ENCODE results near the gene SMIM41. TPM values are rescaled to one million over a fixed set of nuclear protein-coding genes. Genes with fewer than 3 reads are reported as not detected.
A peak's percentile ranks its signal among the peaks of the same experiment; 100 is the strongest.

SMIM41 gene
- total and polyA plus RNA-seq, 4 donors = 0.03 to 0.50 (median 0.24) TPM; not detected in 1

DNA sequence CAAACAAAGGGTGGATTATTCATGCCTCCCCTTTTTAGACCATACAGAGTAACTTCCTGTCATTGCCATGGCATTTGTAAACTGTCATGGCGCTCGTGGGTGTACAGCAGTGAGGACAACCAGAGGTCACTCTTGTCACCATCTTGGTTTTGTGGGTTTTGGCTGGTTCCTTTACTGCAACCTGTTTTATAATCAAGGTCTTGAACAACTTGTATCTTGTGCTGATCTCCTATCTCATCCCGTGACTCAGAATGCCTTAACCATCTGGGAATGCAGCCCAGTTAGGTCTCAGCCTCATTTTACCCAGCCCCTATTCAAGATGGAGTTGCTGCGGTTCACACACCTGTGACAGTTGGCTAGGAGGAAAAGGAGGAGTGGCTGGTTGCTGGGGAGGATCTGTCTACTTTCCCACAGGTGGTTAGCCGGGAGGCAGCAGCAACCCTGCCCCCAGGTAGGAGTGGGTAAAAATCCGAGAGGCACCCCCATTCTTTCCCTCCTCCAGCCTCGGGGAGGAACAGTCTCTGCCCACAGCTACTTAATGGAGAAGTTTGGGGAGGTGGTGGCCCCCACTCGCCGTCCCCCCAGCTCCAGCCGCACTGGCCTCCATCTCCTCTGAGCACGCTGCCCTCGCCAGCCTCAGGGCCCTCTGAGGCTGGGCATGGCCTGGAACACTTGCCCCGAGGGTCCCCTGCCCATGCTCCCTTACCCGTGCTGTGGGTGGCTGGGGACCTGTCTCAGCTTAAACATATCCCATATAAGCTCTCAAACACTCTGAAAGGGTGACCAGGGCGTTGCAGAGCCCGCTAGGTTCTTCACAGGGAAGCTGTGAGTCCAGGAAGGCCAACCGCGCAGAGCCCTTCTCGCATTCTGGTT is 41.7 kb downstream of the SMIM41 start:
- H3K9ac ChIP-seq (ENCODE audit: low read depth in 1 of 2, low read length in 2 of 2) = no peak overlapping the region
- H3K27ac ChIP-seq (ENCODE audit: low read depth in 1 of 2, low read length in 2 of 2) = no peak overlapping the region
- H3K27me3 ChIP-seq (ENCODE audit: control insufficient read depth in 4 of 4, insufficient read depth in 4 of 4, low read length in 3 of 4) = no peaks in the 10 kb centered on the region
- H3K9me3 ChIP-seq (ENCODE audit: control insufficient read depth in 4 of 4, low read length in 3 of 4) = no peaks in the 10 kb centered on the region
- TF ChIP-seq SP1 (IDR thresholded peaks at IDR 0.05) (no peak), YY1 (IDR thresholded peaks at IDR 0.05) (no peak), HNF4A (conservative IDR thresholded peaks at IDR 0.05) (no peak), FOXA2 (IDR thresholded peaks at IDR 0.05) (no peak), NR2F2 (IDR thresholded peaks at IDR 0.05) (no peak), EGR1 (IDR thresholded peaks at IDR 0.05; ENCODE audit: low read depth in 2 of 2) (no peak), RXRA (IDR thresholded peaks at IDR 0.05) (no peak), HNF4G (IDR thresholded peaks at IDR 0.05) (no peak)
- TF ChIP-seq, protein P1, sequence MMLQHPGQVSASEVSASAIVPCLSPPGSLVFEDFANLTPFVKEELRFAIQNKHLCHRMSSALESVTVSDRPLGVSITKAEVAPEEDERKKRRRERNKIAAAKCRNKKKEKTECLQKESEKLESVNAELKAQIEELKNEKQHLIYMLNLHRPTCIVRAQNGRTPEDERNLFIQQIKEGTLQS (IDR thresholded peaks at IDR 0.05) = no peak
- TF ChIP-seq, protein P2, sequence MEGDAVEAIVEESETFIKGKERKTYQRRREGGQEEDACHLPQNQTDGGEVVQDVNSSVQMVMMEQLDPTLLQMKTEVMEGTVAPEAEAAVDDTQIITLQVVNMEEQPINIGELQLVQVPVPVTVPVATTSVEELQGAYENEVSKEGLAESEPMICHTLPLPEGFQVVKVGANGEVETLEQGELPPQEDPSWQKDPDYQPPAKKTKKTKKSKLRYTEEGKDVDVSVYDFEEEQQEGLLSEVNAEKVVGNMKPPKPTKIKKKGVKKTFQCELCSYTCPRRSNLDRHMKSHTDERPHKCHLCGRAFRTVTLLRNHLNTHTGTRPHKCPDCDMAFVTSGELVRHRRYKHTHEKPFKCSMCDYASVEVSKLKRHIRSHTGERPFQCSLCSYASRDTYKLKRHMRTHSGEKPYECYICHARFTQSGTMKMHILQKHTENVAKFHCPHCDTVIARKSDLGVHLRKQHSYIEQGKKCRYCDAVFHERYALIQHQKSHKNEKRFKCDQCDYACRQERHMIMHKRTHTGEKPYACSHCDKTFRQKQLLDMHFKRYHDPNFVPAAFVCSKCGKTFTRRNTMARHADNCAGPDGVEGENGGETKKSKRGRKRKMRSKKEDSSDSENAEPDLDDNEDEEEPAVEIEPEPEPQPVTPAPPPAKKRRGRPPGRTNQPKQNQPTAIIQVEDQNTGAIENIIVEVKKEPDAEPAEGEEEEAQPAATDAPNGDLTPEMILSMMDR (IDR thresholded peaks at IDR 0.05; ENCODE audit: low read depth, low read length, missing input control) = no peak
- TF ChIP-seq, protein P3, sequence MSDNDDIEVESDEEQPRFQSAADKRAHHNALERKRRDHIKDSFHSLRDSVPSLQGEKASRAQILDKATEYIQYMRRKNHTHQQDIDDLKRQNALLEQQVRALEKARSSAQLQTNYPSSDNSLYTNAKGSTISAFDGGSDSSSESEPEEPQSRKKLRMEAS (IDR thresholded peaks at IDR 0.05) = no peak
- 74% methylated on average over 19 of the region's 19 CpGs for WGBS
- H3K4me3 ChIP-seq (ENCODE audit: low read depth in 1 of 3, low read length in 3 of 3) = no peak overlapping the region
- no peaks in the 10 kb centered on the region for H3K36me3 ChIP-seq (ENCODE audit: control insufficient read depth in 4 of 4, insufficient read depth in 3 of 4, low read depth in 1 of 4, low read length in 3 of 4)
- DNase-seq (ENCODE audit: low spot score) = no peak
- peaks cover 10 to 49% (median 39%) of the 10 kb centered on the region in 4 donors for H3K4me1 ChIP-seq (ENCODE audit: control insufficient read depth in 4 of 4, insufficient read depth in 4 of 4, low read length in 3 of 4)

DNA sequence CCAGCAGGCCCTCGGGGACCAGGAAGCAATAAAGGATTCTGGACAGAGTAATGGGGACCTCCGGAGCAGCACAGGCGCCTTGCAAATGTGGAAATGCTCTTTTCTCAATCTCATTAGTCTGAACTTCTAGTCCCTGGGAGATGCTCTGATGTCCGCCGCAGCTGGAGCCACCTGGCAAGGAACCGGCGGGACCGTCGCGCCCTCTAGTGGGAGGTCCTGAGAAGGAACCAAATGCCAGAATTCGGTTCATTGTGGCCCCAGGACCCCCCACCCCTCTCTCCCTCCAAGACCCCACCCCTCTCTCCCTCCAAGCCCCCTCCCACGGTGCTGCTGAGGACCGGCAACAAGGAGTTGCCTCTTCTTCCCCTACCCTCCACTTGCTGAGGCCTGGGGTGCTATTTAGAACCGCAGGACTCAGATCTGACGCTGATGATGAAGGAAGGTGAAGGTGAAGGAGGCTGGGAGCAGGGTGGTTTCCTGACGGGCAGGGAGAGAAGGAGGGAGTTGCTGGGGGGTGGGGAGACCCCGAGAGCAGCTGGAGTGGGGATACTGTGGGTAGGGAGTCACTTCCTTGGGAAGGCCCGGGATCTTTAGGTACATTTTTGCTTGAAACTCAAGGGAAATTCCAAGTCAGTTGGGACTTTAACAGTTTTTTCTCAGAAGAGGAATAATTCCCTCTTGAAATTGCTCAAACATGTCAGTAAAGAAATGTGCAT is 42.5 kb downstream of the SMIM41 start:
- peaks cover 10 to 45% (median 36%) of the 10 kb centered on the region in 4 donors for H3K4me1 ChIP-seq (ENCODE audit: control insufficient read depth in 4 of 4, insufficient read depth in 4 of 4, low read length in 3 of 4)
- no peak for TF ChIP-seq FOXA2 (IDR thresholded peaks at IDR 0.05)
- no peak for TF ChIP-seq REST (IDR thresholded peaks at IDR 0.05)
- TF ChIP-seq, protein P3 (IDR thresholded peaks at IDR 0.05) = no peak
- no peak for TF ChIP-seq NR2F2 (IDR thresholded peaks at IDR 0.05)
- TF ChIP-seq, protein P2 (IDR thresholded peaks at IDR 0.05; ENCODE audit: low read depth, low read length, missing input control) = peak; percentile 61
- TF ChIP-seq, protein P1 (IDR thresholded peaks at IDR 0.05) = no peak
- TF ChIP-seq HNF4G (IDR thresholded peaks at IDR 0.05) = no peak
- TF ChIP-seq JUND (IDR thresholded peaks at IDR 0.05) = no peak
- TF ChIP-seq EGR1 (IDR thresholded peaks at IDR 0.05; ENCODE audit: low read depth in 2 of 2) = no peak
- TF ChIP-seq GABPA (IDR thresholded peaks at IDR 0.05 in 1 of 2, conservative IDR thresholded peaks at IDR 0.05 in 1 of 2) = no peak
- TF ChIP-seq RXRA (IDR thresholded peaks at IDR 0.05) = no peak
- TF ChIP-seq HNF4A (conservative IDR thresholded peaks at IDR 0.05) = no peak
- TF ChIP-seq RAD21 (IDR thresholded peaks at IDR 0.05) = peak; percentile 75 to 81
- no peak for TF ChIP-seq TAF1 (conservative IDR thresholded peaks at IDR 0.05)
- H3K27ac ChIP-seq (ENCODE audit: low read depth in 1 of 2, low read length in 2 of 2) = peak overlapping the region; percentile 6 to 55
- WGBS = 16% methylated on average over 18 of the region's 18 CpGs
- H3K4me3 ChIP-seq (ENCODE audit: low read depth in 1 of 3, low read length in 3 of 3) = no peak overlapping the region
- DNase-seq (ENCODE audit: low spot score) = peak; percentile 69
- H3K9me3 ChIP-seq (ENCODE audit: control insufficient read depth in 4 of 4, low read length in 3 of 4) = no peaks in the 10 kb centered on the region
- no peak overlapping the region for H3K9ac ChIP-seq (ENCODE audit: low read depth in 1 of 2, low read length in 2 of 2)
- no peaks in the 10 kb centered on the region for H3K36me3 ChIP-seq (ENCODE audit: control insufficient read depth in 4 of 4, insufficient read depth in 3 of 4, low read depth in 1 of 4, low read length in 3 of 4)
- no peaks in the 10 kb centered on the region for H3K27me3 ChIP-seq (ENCODE audit: control insufficient read depth in 4 of 4, insufficient read depth in 4 of 4, low read length in 3 of 4)
